ENCODE measurements around the gene STK10.
"Not testable (repeated sequence)": the region's sequence is repeated elsewhere in the genome, so short reads cannot be mapped to it uniquely, and the experiment has no call there.

STK10 gene

GRCh38 chr5:172207511-172207910 lies 19.5 kb upstream of the STK10 start:
- in situ Hi-C loops (cut with MboI; ENCODE audit: low pct_unique_long_range_greater_than_20kb, low sequenced_read_pairs, unreplicated experiment) = no loop called here
- DNase-seq (ENCODE audit: low spot score) = no peak
- TF ChIP-seq, protein P1, sequence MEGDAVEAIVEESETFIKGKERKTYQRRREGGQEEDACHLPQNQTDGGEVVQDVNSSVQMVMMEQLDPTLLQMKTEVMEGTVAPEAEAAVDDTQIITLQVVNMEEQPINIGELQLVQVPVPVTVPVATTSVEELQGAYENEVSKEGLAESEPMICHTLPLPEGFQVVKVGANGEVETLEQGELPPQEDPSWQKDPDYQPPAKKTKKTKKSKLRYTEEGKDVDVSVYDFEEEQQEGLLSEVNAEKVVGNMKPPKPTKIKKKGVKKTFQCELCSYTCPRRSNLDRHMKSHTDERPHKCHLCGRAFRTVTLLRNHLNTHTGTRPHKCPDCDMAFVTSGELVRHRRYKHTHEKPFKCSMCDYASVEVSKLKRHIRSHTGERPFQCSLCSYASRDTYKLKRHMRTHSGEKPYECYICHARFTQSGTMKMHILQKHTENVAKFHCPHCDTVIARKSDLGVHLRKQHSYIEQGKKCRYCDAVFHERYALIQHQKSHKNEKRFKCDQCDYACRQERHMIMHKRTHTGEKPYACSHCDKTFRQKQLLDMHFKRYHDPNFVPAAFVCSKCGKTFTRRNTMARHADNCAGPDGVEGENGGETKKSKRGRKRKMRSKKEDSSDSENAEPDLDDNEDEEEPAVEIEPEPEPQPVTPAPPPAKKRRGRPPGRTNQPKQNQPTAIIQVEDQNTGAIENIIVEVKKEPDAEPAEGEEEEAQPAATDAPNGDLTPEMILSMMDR (IDR thresholded peaks at IDR 0.05; ENCODE audit: extremely low read depth, insufficient read depth, missing control alignments) = no peak

DNA sequence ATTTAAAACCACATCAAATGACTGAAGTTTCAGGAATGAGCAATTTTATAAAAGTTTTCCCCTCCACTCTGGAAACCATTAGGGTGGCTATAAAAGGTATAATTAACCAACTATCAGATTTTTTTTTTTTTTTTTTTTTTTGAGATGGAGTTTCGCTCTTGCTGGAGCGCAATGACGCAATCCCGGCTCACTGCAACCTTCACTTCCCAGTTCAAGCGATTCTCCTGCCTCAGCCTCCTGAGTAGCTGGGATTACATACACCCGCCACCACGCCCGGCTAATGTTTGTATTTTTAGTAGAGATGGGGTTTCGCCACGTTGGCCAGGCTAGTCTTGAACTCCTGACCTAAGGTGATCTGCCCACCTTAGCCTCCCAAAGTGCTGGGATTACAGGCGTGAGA lies 18.0 kb upstream of the STK10 start:
- in situ Hi-C loops (cut with MboI; ENCODE audit: low pct_unique_long_range_greater_than_20kb, low sequenced_read_pairs, unreplicated experiment); DNase-seq (ENCODE audit: low spot score): not testable (repeated sequence)

GRCh38 chr5:172200476-172200875 lies 12.5 kb upstream of the STK10 start:
- no peak for DNase-seq (ENCODE audit: low spot score)
- in situ Hi-C loops (cut with MboI; ENCODE audit: low pct_unique_long_range_greater_than_20kb, low sequenced_read_pairs, unreplicated experiment) = no loop called here
- TF ChIP-seq, protein P1 (IDR thresholded peaks at IDR 0.05; ENCODE audit: extremely low read depth, insufficient read depth, missing control alignments) = no peak

- no peak for DNase-seq (ENCODE audit: low spot score)
- TF ChIP-seq, protein P1 (IDR thresholded peaks at IDR 0.05; ENCODE audit: extremely low read depth, insufficient read depth, missing control alignments) = no peak
- in situ Hi-C loops (cut with MboI; ENCODE audit: low pct_unique_long_range_greater_than_20kb, low sequenced_read_pairs, unreplicated experiment) = no loop called here
These were observed 11.4 kb upstream of the STK10 start for GRCh38 chr5:172199446-172199845.

DNA sequence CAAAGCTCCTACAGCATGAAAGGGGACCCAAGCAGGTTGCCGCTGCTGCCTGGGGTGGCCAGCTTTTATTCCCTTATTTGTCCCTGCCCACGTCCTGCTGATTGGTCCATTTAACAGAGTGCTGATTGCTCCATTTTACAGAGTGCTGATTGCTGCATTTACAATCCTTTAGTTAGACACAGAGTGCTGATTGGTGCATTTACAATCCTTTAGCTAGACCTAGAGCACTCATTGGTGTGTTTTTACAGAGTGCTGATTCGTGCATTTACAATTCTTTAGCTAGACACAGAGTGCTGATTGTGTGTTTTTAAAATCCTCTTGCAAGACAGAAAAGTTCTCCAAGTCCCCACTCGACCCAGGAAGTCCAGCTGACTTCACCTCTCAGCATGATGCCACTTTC lies 9.8 kb upstream of the STK10 start:
- in situ Hi-C loops (cut with MboI; ENCODE audit: low pct_unique_long_range_greater_than_20kb, low sequenced_read_pairs, unreplicated experiment) = not testable (repeated sequence)

GRCh38 chr5:172194985-172195774 lies 7.2 kb upstream of the STK10 start:
- in situ Hi-C loops (cut with MboI; ENCODE audit: low pct_unique_long_range_greater_than_20kb, low sequenced_read_pairs, unreplicated experiment) = no loop called here
- DNase-seq (ENCODE audit: low spot score) = no peak
- TF ChIP-seq, protein P1 (IDR thresholded peaks at IDR 0.05; ENCODE audit: extremely low read depth, insufficient read depth, missing control alignments) = no peak

More for the DNA sequence above, 9.8 kb upstream of the STK10 start:
- not testable (repeated sequence) for DNase-seq (ENCODE audit: low spot score)

DNA sequence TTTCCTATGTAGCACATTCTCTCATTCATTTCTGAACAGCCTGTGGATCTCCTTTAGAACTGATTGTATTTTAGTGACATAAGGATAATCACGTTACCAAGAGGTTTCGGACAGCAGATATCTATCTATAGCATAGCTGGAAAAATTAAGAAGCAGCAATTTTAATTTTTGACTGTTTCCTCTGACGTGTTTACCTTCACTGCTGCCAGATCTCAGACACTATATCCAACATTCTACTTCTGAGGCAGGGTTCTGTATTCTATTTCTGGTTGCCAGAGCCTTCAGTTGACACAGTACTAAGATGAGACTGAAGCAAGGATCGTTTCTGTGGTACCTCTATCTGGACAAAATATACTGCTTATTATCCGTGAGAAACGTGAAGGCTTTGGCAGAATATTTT lies 5.8 kb upstream of the STK10 start, which contains the start of gene EFCAB9:
Gene EFCAB9, plus strand, starts transcription at position 301 of the 400 bp plus-strand sequence. Its CDS starts 1 bp downstream, at position 302.
- no peak for DNase-seq (ENCODE audit: low spot score)
- TF ChIP-seq, protein P1 (IDR thresholded peaks at IDR 0.05; ENCODE audit: extremely low read depth, insufficient read depth, missing control alignments) = no peak
- in situ Hi-C loops (cut with MboI; ENCODE audit: low pct_unique_long_range_greater_than_20kb, low sequenced_read_pairs, unreplicated experiment) = no loop called here

Measured in GM13977 (cell line).